GM12878 (cell line): Measurements from ENCODE around the gene NUMB. TPM values are rescaled to one million over a fixed set of nuclear protein-coding genes. Genes with fewer than 3 reads are reported as not detected.

Source experiments
- ATAC-seq: fragments of 200-7000 bp; cut with Tn5 transposase; 3 replicates; pipeline ENCODE4 v1.9.1; 2020; ENCODE audit warnings: mild to moderate bottlenecking, moderate library complexity
- BruUV-seq: library from RNA; stranded (reverse); fragments of 400-500 nt; replicated peaks from 2 replicates; lab custom pipeline; 2021; lab: Mats Ljungman, UMichigan
- CTCF ChIA-PET: fragments of 300-600 bp; sonication (Branson Sonifier 250); formaldehyde crosslinking; extraction: SDS; loops from one replicate; lab custom pipeline; 2021; ENCODE audit warnings: inconsistent platforms; lab: Yijun Ruan, JAX
- POLR2A ChIA-PET: fragments of 350-600 bp; formaldehyde crosslinking; extraction: SDS; loops from one replicate; lab custom pipeline; 2021; ENCODE audit warnings: inconsistent platforms; lab: Charles Lee
- RAD21 ChIA-PET: fragments of 300-600 bp; sonication (Branson Sonifier 250); formaldehyde crosslinking; loops from one replicate; lab custom pipeline; 2023; ENCODE audit warnings: antibody characterized with exemption; ENCODE audit not compliant: unreplicated experiment; lab: Charles Lee
- SMC1A ChIA-PET: fragments of 300-600 bp; sonication (Branson Sonifier 250); formaldehyde crosslinking; loops from one replicate; lab custom pipeline; 2023; ENCODE audit not compliant: unreplicated experiment, uncharacterized antibody; lab: Charles Lee
- DNase-seq: peaks from one replicate; pipeline ENCODE4 v3.0.0-alpha.2; 2011; ENCODE audit warnings: low read depth, low spot score
- FAIRE-seq: peaks from 3 replicates; lab custom pipeline; 2011; peaks lifted over from hg19 to GRCh38; lab: Jason Lieb, UNC
- H2AFZ ChIP-seq: 2 replicates; pipeline ENCODE4 v1.6.0; 2011; ENCODE audit warnings: low read depth, low read length, control low read depth; ENCODE audit not compliant: control insufficient read depth
- H3K27ac ChIP-seq: 2 replicates; pipeline ENCODE4 v1.5.1; 2011; ENCODE audit warnings: control low read depth; ENCODE audit not compliant: control insufficient read depth, insufficient read depth
- H3K27me3 ChIP-seq, 2 experiments: replicated peaks in 1 of 2; 2 replicates each; pipeline versions ENCODE4 v1.6.0 to v1.6.1; 2011; ENCODE audit warnings: low read length in 1 of 2; ENCODE audit not compliant: control insufficient read depth in 2 of 2, insufficient read depth in 2 of 2
- H3K36me3 ChIP-seq, 2 experiments: 2 replicates each; pipeline ENCODE4 v1.5.1; 2011; ENCODE audit warnings: low read length in 1 of 2; ENCODE audit not compliant: control insufficient read depth in 2 of 2, insufficient read depth in 2 of 2
- H3K4me1 ChIP-seq: 2 replicates; pipeline ENCODE4 v1.6.1; 2011; ENCODE audit warnings: mild to moderate bottlenecking, low read length, moderate library complexity, mixed read lengths; ENCODE audit not compliant: control insufficient read depth, insufficient read depth
- H3K4me2 ChIP-seq: 2 replicates; pipeline ENCODE4 v1.6.0; 2011; ENCODE audit warnings: control low read depth; ENCODE audit not compliant: control insufficient read depth, insufficient read depth
- H3K4me3 ChIP-seq: fragments of 200-600 bp; sonication (generic); 2 replicates; pipeline ENCODE4 v1.5.1; 2016
- H3K79me2 ChIP-seq: 2 replicates; pipeline ENCODE4 v1.6.0; 2011; ENCODE audit warnings: low read length; ENCODE audit not compliant: control insufficient read depth, insufficient read depth
- H3K9ac ChIP-seq: 2 replicates; pipeline ENCODE4 v1.8.0; 2011; ENCODE audit warnings: low read length, control low read depth, mixed read lengths; ENCODE audit not compliant: control insufficient read depth, insufficient read depth
- H3K9me3 ChIP-seq: replicated peaks from 3 replicates; pipeline ENCODE4 v1.5.1; 2011; ENCODE audit warnings: mild to moderate bottlenecking, low read length; ENCODE audit not compliant: control insufficient read depth, insufficient read depth
- H4K20me1 ChIP-seq: 2 replicates; pipeline ENCODE4 v1.6.0; 2011; ENCODE audit not compliant: control insufficient read depth, insufficient read depth
- BHLHE40 ChIP-seq, 2 experiments: fragments of 450-650 bp in 1 of 2; IDR thresholded peaks; 2 replicates each; pipeline ENCODE4 v1.6.1; 2011 to 2017; ENCODE audit warnings: low read depth in 2 of 2, borderline replicate concordance in 1 of 2, improper control_type of control experiment in 1 of 2, low read length in 1 of 2, mild to moderate bottlenecking in 1 of 2
- BRCA1 ChIP-seq: IDR thresholded peaks from 2 replicates; pipeline ENCODE4 v1.6.1; 2011; ENCODE audit warnings: low read depth, low read length, improper control_type of control experiment
- CEBPZ ChIP-seq: fragments of 150-350 bp; IDR thresholded peaks from 2 replicates; pipeline ENCODE4 v1.6.1; 2016; ENCODE audit warnings: low read depth, low read length
- E2F8 ChIP-seq: fragments of 450-650 bp; IDR thresholded peaks from 2 replicates; pipeline ENCODE4 v1.6.1; 2018; ENCODE audit warnings: mild to moderate bottlenecking, low read depth, moderate library complexity; ENCODE audit not compliant: partially characterized antibody
- JUNB ChIP-seq: IDR thresholded peaks from 2 replicates; pipeline ENCODE4 v1.6.1; 2016; ENCODE audit warnings: antibody characterized with exemption, mild to moderate bottlenecking
- KAT2A ChIP-seq: conservative IDR thresholded peaks from 2 replicates; pipeline ENCODE4 v1.6.1; 2011; ENCODE audit warnings: low read depth, low read length; ENCODE audit not compliant: control insufficient read depth
- NFYB ChIP-seq: IDR thresholded peaks from 2 replicates; pipeline ENCODE4 v1.6.1; 2011; ENCODE audit warnings: low read depth, mild to moderate bottlenecking, low read length, improper control_type of control experiment, moderate library complexity; ENCODE audit not compliant: insufficient read depth
- WGBS: methylation state at CpG from one replicate; pipeline ENCODE4 v1.1.6; 2016; ENCODE audit warnings: low lambda C conversion rate; ENCODE audit not compliant: insufficient replicate concordance, insufficient coverage; ENCODE audit errors: missing lambda C conversion rate; 5-methylcytosine and 5-hydroxymethylcytosine counted together
- in situ Hi-C: fragments of 300-500 bp; cut with MboI; formaldehyde crosslinking; loops from 9 replicates; pipeline ENCODE4 v1.14.3; 2018; ENCODE audit warnings: mixed read lengths
- intact Hi-C: fragments of 100-400 bp; cut with micrococcal nuclease; formaldehyde crosslinking; loops from one replicate; pipeline ENCODE4 v1.14.2; 2022; ENCODE audit not compliant: unreplicated experiment
- polyA plus RNA-seq, 11 experiments: library from polyadenylated mRNA; depleted of rRNA in 4 of 11; unstranded in 6 of 11; stranded (reverse) in 5 of 11; fragments of >200 nt; fragmentation: Nextera tagmentation in 4 of 11; fragmentation: Illumina TruSeq in 1 of 11; extraction: Ambion mirVana in 4 of 11; extraction: Trizol in 1 of 11; gene quantifications; 1 replicate in 1 of 11; 2 replicates in 10 of 11; pipeline versions ENCODE4 v1.2.1 to v1.2.3, GENCODE V29; 2011 to 2016; ENCODE audit warnings: inconsistent platforms in 2 of 11, missing spikeins in 2 of 11, low read depth in 1 of 11
- total RNA-seq, 4 experiments: library from RNA; depleted of rRNA in 3 of 4; stranded (reverse); fragments of >200 nt in 3 of 4; fragmentation: Illumina TruSeq in 1 of 4; extraction: Trizol in 1 of 4; gene quantifications; 2 replicates each; pipeline versions ENCODE4 v1.2.1 to v1.2.3, GENCODE V29; 2013 to 2021

Gene NUMB
- total and polyA plus RNA-seq, 10 of the 15 experiments (the other 5 are each of a cell fraction or from before 2014, with no cell fraction given), result 22.0 to 147 (median 48.9) TPM

GRCh38 chr14:73261520-73262426 lies 196.6 kb downstream of the NUMB start:
- intact Hi-C loops, result no loop called here
- H3K4me3 ChIP-seq, result no peak overlapping the region
- no peaks in the 10 kb centered on the region; a peak in 1 of 4 replicates for H3K27me3 ChIP-seq
- WGBS, result 66% methylated on average over 15 of the region's 15 CpGs
- no peaks in the 10 kb centered on the region for H3K36me3 ChIP-seq
- H3K79me2 ChIP-seq, result no peaks in the 10 kb centered on the region
- FAIRE-seq, result no peak
- H3K9me3 ChIP-seq, result no peaks in the 10 kb centered on the region
- H4K20me1 ChIP-seq, result no peaks in the 10 kb centered on the region
- no peak for TF ChIP-seq KAT2A
- TF ChIP-seq, all 136 proteins: peak for 0
- no peaks in the 10 kb centered on the region; the same call in 1 of the 2 replicates for H3K4me1 ChIP-seq
- ChIA-PET SMC1A (no interaction called here), POLR2A (no interaction called here), CTCF (interaction anchor here (0.8 kb wide), 1 partner anchor 30 kb away, joined by 3 read pairs; no protein-coding TSS in a partner anchor), RAD21 (no interaction called here)
- ATAC-seq (no peak), DNase-seq (no peak)
- no TSS peak for BruUV-seq
- H3K27ac ChIP-seq, result no peak overlapping the region
- H2AFZ ChIP-seq, result no peak overlapping the region
- H3K9ac ChIP-seq, result no peak overlapping the region
- in situ Hi-C loops, result no loop called here
- no peak overlapping the region for H3K4me2 ChIP-seq

DNA sequence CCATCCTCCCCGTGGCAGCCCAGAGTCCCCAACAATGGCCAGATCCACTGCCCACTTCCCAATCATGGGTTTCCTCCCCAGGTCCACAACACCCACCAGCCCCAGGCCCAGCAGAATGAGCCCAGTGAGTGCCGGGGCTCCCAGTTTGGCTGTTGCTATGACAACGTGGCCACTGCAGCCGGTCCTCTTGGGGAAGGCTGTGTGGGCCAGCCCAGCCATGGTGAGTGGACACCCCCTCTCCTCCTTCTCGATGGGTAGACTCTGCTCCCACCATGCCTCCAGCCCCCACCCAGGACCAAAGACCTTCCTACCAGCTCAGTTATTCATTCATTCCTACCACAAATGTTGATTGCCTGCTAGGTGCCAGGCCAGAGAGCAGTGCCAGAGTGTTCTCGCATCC lies 197.3 kb downstream of the NUMB start:
- ChIA-PET RAD21 (no interaction called here), POLR2A (no interaction called here), SMC1A (no interaction called here), CTCF (no interaction called here)
- BruUV-seq, result no TSS peak
- H2AFZ ChIP-seq, result no peak overlapping the region
- 54% methylated on average over 6 of the region's 6 CpGs for WGBS
- no peaks in the 10 kb centered on the region for H4K20me1 ChIP-seq
- no peaks in the 10 kb centered on the region for H3K36me3 ChIP-seq
- in situ Hi-C loops, result no loop called here
- no peak for ATAC-seq
- H3K79me2 ChIP-seq, result no peaks in the 10 kb centered on the region
- no peak for FAIRE-seq
- H3K27ac ChIP-seq, result no peak overlapping the region
- no peak overlapping the region for H3K4me2 ChIP-seq
- no peaks in the 10 kb centered on the region; a peak in 1 of 4 replicates for H3K27me3 ChIP-seq
- no peak for DNase-seq
- no peak overlapping the region for H3K9ac ChIP-seq
- no peaks in the 10 kb centered on the region for H3K9me3 ChIP-seq
- no peak overlapping the region for H3K4me3 ChIP-seq
- H3K4me1 ChIP-seq, result no peaks in the 10 kb centered on the region; the same call in 1 of the 2 replicates
- intact Hi-C loops, result no loop called here
- TF ChIP-seq E2F8 (no peak), BRCA1 (no peak), BHLHE40 (IDR thresholded peaks at IDR 0.05; ENCODE audit: borderline replicate concordance in 1 of 2, low read depth in 2 of 2, low read length in 1 of 2) (no peak), CEBPZ (no peak), NFYB (no peak), JUNB (no peak)
